GM18873 (cell line): Measurements from ENCODE around the gene TWSG1.
"Not testable (repeated sequence)": the region's sequence is repeated elsewhere in the genome, so short reads cannot be mapped to it uniquely, and the experiment has no call there.

ENCODE experiments used
- ATAC-seq: cut with Tn5 transposase; IDR thresholded peaks from one replicate; pipeline ENCODE4 v1.9.1; 2021; ENCODE audit warnings: mild to moderate bottlenecking, moderate library complexity, moderate number of reproducible peaks; ENCODE audit not compliant: unreplicated experiment, low FRiP score

TWSG1 gene

GRCh38 chr18:9421901-9422327 is 87.3 kb downstream of the TWSG1 start:
- no peak for ATAC-seq

GRCh38 chr18:9422816-9423519 is 88.4 kb downstream of the TWSG1 start:
- ATAC-seq: no peak

GRCh38 chr18:9423648-9424047 is 89.1 kb downstream of the TWSG1 start:
- not testable (repeated sequence) for ATAC-seq

GRCh38 chr18:9424235-9424634 is 89.7 kb downstream of the TWSG1 start:
- not testable (repeated sequence) for ATAC-seq

GRCh38 chr18:9426753-9427152 is 92.2 kb downstream of the TWSG1 start:
- no peak for ATAC-seq

GRCh38 chr18:9428301-9428706 is 93.7 kb downstream of the TWSG1 start:
- no peak for ATAC-seq

DNA sequence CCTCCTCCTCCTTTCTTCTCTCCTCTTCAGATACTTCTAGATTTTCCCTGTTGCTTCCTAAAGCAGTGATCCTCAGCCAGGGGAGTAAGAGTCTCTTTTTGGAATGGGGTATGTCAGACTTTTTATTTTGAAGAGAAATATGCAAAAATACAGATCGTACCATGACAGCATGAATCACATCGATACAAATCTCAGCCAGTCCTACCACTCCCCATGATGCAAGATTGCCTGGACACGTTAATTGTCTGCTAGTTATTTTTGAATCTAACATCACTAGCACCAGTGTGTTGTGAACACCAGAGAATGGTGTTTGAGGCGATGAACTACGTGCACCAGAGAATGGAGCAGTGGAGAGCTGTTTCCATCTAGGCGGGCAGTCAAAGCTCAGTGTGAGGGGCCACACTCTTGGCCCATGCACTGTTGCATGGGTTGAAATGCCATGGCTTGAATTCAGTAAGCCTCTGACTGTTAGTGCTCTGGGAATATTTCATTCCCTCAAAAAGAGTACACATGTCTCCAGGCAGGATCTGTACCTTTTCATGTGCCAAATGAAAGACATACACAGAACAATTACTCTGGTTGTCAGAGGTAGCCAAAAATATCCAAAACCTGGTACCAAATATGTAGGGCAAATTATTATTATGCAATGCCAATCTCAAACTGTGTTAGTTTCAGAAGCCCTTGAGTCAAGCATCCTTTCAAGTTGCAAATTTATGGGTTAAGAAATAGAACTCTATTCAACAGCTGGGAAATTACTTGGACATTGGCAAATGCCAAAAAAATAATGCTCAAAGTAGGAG is 94.5 kb downstream of the TWSG1 start:
- ATAC-seq: no peak

DNA sequence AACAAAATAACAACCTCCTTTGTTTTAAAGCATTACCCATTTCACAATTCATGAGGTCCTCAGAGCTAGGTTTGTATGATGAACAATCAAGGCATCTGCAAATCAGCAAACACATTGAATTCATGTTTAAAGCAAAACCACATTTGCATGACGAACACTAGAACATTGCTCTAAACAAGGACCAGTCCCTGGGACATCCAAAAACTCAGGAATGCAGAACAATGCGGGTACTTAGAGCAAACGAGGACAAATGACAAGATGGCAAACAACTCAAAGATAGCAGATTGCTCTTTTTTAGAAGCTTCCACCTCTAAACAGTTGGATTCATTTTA is 95.1 kb downstream of the TWSG1 start:
- no peak for ATAC-seq

DNA sequence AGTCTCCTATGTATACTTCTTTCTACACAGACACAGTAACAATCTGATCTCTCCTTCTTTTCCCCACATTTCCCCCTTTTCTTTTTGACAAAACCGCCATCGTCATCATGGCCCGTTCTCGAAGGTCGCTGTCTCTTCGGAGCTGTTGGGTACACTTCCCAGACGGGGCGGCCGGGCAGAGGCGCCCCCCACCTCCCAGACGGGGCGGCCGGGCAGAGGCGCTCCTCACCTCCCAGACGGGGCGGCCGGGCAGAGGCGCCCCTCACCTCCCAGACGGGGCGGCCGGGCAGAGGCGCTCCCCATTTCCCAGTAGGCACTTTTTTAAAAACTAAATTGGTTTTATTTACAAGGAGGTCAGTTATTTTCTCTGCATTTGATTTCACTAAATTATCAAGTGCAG is 95.7 kb downstream of the TWSG1 start:
- not testable (repeated sequence) for ATAC-seq

GRCh38 chr18:9431296-9431695 is 96.7 kb downstream of the TWSG1 start:
- no peak for ATAC-seq

GRCh38 chr18:9433122-9433521 is 98.5 kb downstream of the TWSG1 start:
- ATAC-seq: not testable (repeated sequence)

- no peak for ATAC-seq
These were observed 99.1 kb downstream of the TWSG1 start for GRCh38 chr18:9433671-9434121.

GRCh38 chr18:9434122-9434701 is 99.6 kb downstream of the TWSG1 start:
- ATAC-seq: no peak

DNA sequence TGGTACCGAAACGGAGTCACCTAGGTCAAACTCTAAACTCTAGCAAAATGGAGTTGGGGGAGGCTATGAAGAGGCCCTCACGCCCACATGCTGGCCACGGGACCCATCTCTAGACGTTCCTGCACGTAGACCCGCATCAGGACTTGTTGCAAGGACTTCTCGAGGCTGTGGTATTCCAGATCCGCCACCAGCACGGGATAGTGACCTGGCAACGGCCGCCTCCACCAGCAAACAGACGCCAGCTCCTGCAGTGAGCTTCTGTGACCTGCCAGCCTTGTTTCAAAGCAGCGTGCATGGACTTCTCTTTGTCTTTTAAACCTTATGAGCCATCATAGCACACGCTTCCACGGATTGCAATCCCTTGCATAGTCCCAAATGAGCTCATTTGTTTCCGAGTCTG is 100.5 kb downstream of the TWSG1 start:
- no peak for ATAC-seq

DNA sequence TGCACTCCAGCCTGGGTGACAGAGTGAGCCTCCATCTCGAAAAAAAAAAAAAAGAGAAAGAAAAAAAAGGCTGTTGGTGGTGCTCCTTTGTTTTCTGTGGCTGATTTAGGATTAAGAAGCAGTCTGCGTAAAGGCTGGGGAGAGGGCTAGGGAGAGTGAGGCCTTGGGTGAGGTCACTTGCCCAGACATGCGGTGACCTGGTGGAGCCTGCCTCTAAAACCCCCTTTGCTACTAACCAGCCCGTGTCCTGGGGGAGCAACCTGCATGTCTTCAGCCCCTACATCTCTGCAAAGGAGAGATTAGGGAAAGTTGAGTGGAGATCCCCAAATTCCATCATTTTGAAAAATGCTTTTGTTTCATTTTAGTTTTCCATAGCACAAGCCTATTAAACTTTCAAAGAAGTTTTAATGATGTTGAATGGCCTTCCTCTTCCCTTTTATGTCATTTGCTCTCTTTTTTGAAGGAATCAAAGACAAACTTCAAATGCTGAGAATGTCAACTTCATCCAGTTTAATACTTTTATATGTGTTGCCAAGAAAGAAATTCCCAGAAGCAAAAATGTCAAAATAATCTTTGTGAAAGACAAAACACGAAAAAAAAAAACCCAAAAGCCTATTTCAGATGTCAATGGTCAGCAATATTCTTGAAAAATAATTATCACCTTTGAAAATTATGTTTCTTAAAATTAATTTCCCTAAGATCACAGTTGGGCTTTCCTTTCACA is 101.8 kb downstream of the TWSG1 start:
- no peak for ATAC-seq

- ATAC-seq: no peak
These were observed 102.5 kb downstream of the TWSG1 start for GRCh38 chr18:9437021-9437437.

DNA sequence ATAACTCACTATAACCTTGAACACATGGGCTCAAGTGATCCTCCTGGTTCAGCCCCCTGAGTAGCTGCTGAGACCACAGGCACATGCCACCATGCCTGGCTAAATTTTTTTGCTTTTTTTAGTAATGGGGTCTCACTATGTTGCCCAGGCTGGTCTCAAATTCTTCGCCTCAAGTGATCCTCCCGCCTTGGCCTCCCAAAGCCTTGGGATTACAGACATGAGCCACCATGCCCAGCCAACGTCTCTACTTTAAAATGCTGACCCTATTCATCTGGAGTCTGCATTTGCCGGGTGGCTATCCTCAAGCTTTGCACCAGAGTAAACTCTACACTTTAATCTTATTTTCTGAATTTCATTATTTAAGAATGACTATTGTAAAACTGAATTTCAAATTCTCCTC is 103.1 kb downstream of the TWSG1 start:
- no peak for ATAC-seq

DNA sequence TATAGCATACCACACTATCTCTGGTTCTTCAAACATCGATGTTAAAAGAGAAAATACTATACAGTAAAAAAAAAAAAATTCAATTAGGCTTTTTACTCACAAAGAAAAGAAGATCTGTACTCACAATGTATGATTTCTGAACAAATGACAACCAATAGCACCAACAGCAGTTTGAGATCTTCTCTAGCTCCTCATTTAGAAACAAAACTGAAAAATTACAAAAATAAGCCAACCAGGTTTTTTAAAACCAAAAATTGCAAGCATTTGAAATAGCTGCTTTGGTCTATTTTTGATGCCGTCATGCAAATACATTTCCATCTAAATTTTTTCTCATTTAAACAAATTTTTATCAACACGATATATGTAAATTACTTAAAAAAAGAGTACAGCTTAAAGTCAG is 106.5 kb downstream of the TWSG1 start:
- ATAC-seq: no peak

- no peak for ATAC-seq
These were observed 110.0 kb downstream of the TWSG1 start for GRCh38 chr18:9444549-9444948.

GRCh38 chr18:9446839-9447238 is 112.3 kb downstream of the TWSG1 start:
- ATAC-seq: no peak

- ATAC-seq: no peak
These were observed 112.8 kb downstream of the TWSG1 start for GRCh38 chr18:9447334-9447733.
